ENCODE data around the gene FHL2. TPM values are rescaled to one million over a fixed set of nuclear protein-coding genes. Genes with fewer than 3 reads are reported as not detected.
A peak's percentile ranks its signal among the peaks of the same experiment; 100 is the strongest.

Gene FHL2
- total RNA-seq (2016; rRNA removed; fragmentation: Illumina TruSeq; extraction: Trizol) (1.9 and 2.3 TPM in 2 replicates), polyA plus RNA-seq (2011; rRNA removed) (44.2 and 74.8 TPM in 2 replicates), polyA minus RNA-seq (2011; rRNA and poly(A)+ RNA removed; ENCODE audit: low replicate concordance) (56.1 and 100.0 TPM in 2 replicates), Bru-seq, nascent RNA (percentile 45 among the genes with signal in this experiment), BruChase-seq, experiment 1, labeled RNA remaining after a 6-hour chase (percentile 39 among the genes with signal in this experiment), BruChase-seq, experiment 2, labeled RNA remaining after a 2-hour chase (percentile 39 among the genes with signal in this experiment)
- total RNA-seq (2016; cell fraction: cytosol; rRNA removed; fragmentation: Illumina TruSeq; extraction: Trizol; ENCODE audit: low read depth) = 1.4 and 1.6 TPM in 2 replicates
- total RNA-seq (2016; cell fraction: insoluble cytoplasmic fraction; rRNA removed; fragmentation: Illumina TruSeq; extraction: Trizol) = 1.9 and 2.3 TPM in 2 replicates
- total RNA-seq (2016; cell fraction: membrane; rRNA removed; fragmentation: Illumina TruSeq; extraction: Trizol) = 1.4 and 1.7 TPM in 2 replicates
- total RNA-seq (2016; cell fraction: nucleus; rRNA removed; fragmentation: Illumina TruSeq; extraction: Trizol) = 0.53 and 0.87 TPM in 2 replicates
- polyA plus RNA-seq (2011; cell fraction: cytosol; rRNA removed) = 51.8 and 84.3 TPM in 2 replicates
- polyA plus RNA-seq (2011; cell fraction: nucleus; rRNA removed) = 19.1 and 28.9 TPM in 2 replicates
- 51.1 and 56.1 TPM in 2 replicates for polyA plus RNA-seq (2012)
- 1.8 and 2.5 TPM in 2 replicates for polyA plus RNA-seq (2016; cell fraction: cytosol; fragmentation: Illumina TruSeq; extraction: Trizol; ENCODE audit: low read depth)
- polyA plus RNA-seq (2016; cell fraction: insoluble cytoplasmic fraction; fragmentation: Illumina TruSeq; extraction: Trizol; ENCODE audit: low read depth) = 3.4 and 3.5 TPM in 2 replicates
- 1.9 and 2.2 TPM in 2 replicates for polyA plus RNA-seq (2016; cell fraction: membrane; fragmentation: Illumina TruSeq; extraction: Trizol; ENCODE audit: low read depth)
- polyA plus RNA-seq (2016; cell fraction: nucleus; fragmentation: Illumina TruSeq; extraction: Trizol; ENCODE audit: insufficient read depth, low read depth) = 1.0 and 1.6 TPM in 2 replicates
- polyA minus RNA-seq (2011; cell fraction: cytosol; rRNA and poly(A)+ RNA removed) = 18.5 and 23.7 TPM in 2 replicates
- 28.0 and 37.5 TPM in 2 replicates for polyA minus RNA-seq (2011; cell fraction: nucleus; rRNA and poly(A)+ RNA removed)
- long read RNA-seq, experiment 1, transcript FHL2-202 (7 exons, 1,769 nt) = major isoform, 7 of 21 reads
- long read RNA-seq, experiment 1, transcript FHL2-206 (6 exons, 1,367 nt) = major isoform, 7 of 21 reads
- long read RNA-seq, experiment 1, partial matches to known transcripts = 0 of 21 reads
- long read RNA-seq, experiment 1, other reads (novel, unspliced or antisense) = 1 of 21 reads
- long read RNA-seq, experiment 2, transcript FHL2-205 (6 exons, 1,531 nt) = major isoform, 10 of 29 reads
- long read RNA-seq, experiment 2, partial matches to known transcripts = 4 of 29 reads
- long read RNA-seq, experiment 2, other reads (novel, unspliced or antisense) = 6 of 29 reads

- peak within 1 kb of the TSS; percentile 78 for H3K4me2 ChIP-seq (ENCODE audit: low read depth, low read length)
- POLR2A ChIA-PET = no interaction called here
- CTCF ChIA-PET (ENCODE audit: low intra/inter-chr PET ratio, low total read pairs) = interaction anchor here (0.9 kb wide), 1 partner anchor 29 kb away, joined by 3 read pairs; no protein-coding TSS in a partner anchor
- H3K27me3 ChIP-seq (ENCODE audit: control insufficient read depth in 1 of 2, insufficient read depth in 2 of 2, low read length in 2 of 2) = peaks cover 0 to 6% of the 10 kb centered on the region in 2 experiments; a peak in 2 of 5 replicates
- intact Hi-C loops (cut with micrococcal nuclease; ENCODE audit: unreplicated experiment) = no loop called here
- peak; percentile 98 for ATAC-seq
- 27% methylated on average over 56 of the region's 74 CpGs for WGBS (ENCODE audit: low lambda C conversion rate)
- no peak within 1 kb of the TSS for H2AFZ ChIP-seq (ENCODE audit: low read length)
- peak within 1 kb of the TSS; percentile 81 for H3K9ac ChIP-seq (ENCODE audit: insufficient read depth, low read depth, low read length)
- H3K36me3 ChIP-seq (replicated peaks in 1 of 2; ENCODE audit: control insufficient read depth in 1 of 2, insufficient read depth in 2 of 2, low read length in 2 of 2) = peaks cover 0 to 3% of the 10 kb centered on the region in 2 experiments; a peak in 2 of 5 replicates
- H3K79me2 ChIP-seq (ENCODE audit: insufficient read depth, low read length) = peaks cover 20% of the 10 kb centered on the region
- in situ Hi-C loops (cut with HindIII; ENCODE audit: extremely low pct_ligation_motif_present, low pct_unique_long_range_greater_than_20kb) = no loop called here
- H3K9me3 ChIP-seq (ENCODE audit: low read length) = no peaks in the 10 kb centered on the region
- peak; percentile 64 for DNase-seq (ENCODE audit: low spot score)
- no TSS peak for BruUV-seq (replicated peaks)
- H4K20me1 ChIP-seq (ENCODE audit: insufficient read depth, low read length) = no peaks in the 10 kb centered on the region
- H3K4me3 ChIP-seq (replicated peaks in 1 of 3; ENCODE audit: insufficient read depth in 1 of 3, low read depth in 2 of 3, low read length in 3 of 3) = peak within 1 kb of the TSS; percentile 65 to 85 (median 80)
- FAIRE-seq = no peak
- H3K4me1 ChIP-seq (ENCODE audit: insufficient read depth, low read length) = peaks cover 60% of the 10 kb centered on the region
- H3K27ac ChIP-seq (ENCODE audit: extremely low read length, insufficient read depth, low read length) = peak within 1 kb of the TSS; percentile 31
- no peak for TF ChIP-seq ZNF44 (CRISPR knock-in tag; IDR thresholded peaks at IDR 0.05)
- peak; percentile 34; the same call in 1 of the 2 replicates for TF ChIP-seq ZNF704 (CRISPR knock-in tag; IDR thresholded peaks at IDR 0.05; ENCODE audit: borderline replicate concordance)
- TF ChIP-seq ZNF883 (CRISPR knock-in tag; IDR thresholded peaks at IDR 0.05; ENCODE audit: not compliant biosample characterization) = peak; percentile 69
- TF ChIP-seq SKIL (CRISPR knock-in tag; IDR thresholded peaks at IDR 0.05; ENCODE audit: borderline replicate concordance) = no peak
- TF ChIP-seq SP1 (IDR thresholded peaks at IDR 0.05) = no peak
- no peak for TF ChIP-seq SP1 (CRISPR knock-in tag; IDR thresholded peaks at IDR 0.05)
- 0 out of 2 replicates have a peak, but pooled peaks have one; percentile 31 for TF ChIP-seq ZNF576 (CRISPR knock-in tag; IDR thresholded peaks at IDR 0.05)
- TF ChIP-seq HMGXB4 (CRISPR knock-in tag; IDR thresholded peaks at IDR 0.05; ENCODE audit: borderline replicate concordance in 1 of 2, low read depth in 1 of 2) = peak; percentile 84 to 85
- no peak for TF ChIP-seq YEATS2 (CRISPR knock-in tag; IDR thresholded peaks at IDR 0.05; ENCODE audit: borderline replicate concordance)
- TF ChIP-seq ZNF451 (CRISPR knock-in tag; IDR thresholded peaks at IDR 0.05) = 0 out of 2 replicates have a peak, but pooled peaks have one; percentile 52
Measured at GRCh38 chr2:105398336-105399206, at the start of gene FHL2. Gene FHL2, minus strand, starts transcription at chr2:105399051. Its CDS starts 12,535 bp downstream, at chr2:105386516.

All from HepG2 (cell line).